HS-5 (cell line): ENCODE measurements around the gene PLSCR3.

Source experiments
- DNase-seq: peaks from one replicate; pipeline ENCODE4 v3.0.0-alpha.2; 2012; ENCODE audit warnings: low read depth

Gene PLSCR3

DNA sequence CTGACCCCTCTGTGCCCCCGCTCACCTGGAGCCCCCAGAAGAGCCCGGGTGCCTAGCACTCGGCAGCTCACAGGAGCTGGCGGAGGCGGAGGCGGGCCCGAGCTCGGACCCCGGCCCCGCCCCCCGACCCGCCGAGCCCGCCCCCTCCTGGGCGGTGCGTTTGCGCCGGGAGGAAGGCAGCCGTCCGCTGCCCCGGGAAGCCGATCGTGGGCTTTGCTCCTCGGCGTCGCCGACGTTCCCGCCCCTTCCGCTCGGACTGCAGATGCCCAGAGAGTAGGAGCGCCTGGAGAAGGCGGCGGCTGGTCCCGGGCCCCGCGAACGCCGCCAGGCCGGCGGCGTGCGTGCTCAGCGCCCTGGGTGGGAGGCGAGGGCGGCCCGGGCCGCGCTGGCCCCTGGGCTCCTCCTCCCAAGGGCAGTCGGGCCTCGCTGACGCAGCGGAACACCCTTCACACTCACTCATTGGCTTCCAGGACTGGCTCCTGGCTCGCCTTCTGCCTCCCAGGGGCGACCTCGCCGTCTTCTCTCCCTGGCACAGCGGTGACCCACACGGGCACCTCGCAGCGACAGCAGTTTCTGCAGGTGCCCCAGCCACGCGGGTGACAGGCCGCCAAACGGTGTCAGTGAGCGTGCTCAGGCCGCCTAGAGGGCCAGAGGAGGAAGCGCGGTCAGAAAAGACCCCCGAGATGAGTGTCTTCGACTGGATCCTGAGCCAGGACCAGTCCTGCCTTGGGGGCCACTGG, at the start of gene PLSCR3:
Gene PLSCR3, minus strand, starts transcription at position 74 of the 740 bp plus-strand sequence. CDS start 415 bp downstream, outside the sequence.
- DNase-seq: peak; percentile 73

DNA sequence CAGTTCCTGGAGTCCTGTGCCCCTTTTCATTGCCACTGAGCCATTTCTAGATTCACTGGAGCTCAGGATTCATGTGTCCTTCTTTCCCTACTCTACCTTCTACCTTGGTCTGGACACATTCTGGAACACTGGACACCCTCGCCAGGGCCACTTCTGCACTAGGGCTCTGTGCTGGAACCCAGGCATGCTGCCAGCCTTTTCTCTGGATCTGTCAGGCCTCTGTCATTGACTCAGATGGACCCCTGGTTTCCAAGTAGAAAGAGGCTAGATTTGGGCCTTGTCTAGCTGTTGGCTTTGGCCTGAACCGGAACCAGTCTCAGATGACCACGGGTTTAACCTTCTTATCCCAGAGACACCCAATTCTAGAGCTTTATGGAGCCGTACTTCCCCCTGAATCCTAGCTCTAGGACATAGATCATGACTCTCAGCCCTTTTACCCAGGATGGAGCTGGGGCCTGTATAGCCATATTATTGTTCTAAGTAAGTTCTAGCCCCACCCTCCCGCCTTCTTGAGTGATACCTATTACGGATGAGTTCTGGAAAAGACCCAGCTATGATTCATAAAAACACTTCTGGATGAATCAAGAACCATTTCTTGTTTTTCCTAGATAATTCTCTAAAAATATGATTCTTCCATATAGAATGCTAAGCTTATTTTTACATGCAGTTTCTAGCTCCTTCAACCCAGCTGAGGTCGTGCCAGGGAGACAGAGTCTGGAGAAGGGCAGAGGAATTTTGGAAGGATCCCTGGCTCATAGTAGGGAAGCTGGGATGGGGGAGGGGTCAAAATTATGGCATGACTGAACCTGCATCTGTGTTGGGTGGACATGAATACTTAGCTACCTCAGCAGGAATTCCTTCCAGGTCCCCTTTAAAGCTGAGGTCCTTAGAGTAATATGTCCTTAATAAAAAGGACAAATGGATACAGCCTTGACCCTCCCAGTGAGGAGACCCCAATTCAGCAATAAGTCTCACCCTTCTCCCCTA, 49.5 kb upstream of the PLSCR3 start:
- DNase-seq: no peak

DNA sequence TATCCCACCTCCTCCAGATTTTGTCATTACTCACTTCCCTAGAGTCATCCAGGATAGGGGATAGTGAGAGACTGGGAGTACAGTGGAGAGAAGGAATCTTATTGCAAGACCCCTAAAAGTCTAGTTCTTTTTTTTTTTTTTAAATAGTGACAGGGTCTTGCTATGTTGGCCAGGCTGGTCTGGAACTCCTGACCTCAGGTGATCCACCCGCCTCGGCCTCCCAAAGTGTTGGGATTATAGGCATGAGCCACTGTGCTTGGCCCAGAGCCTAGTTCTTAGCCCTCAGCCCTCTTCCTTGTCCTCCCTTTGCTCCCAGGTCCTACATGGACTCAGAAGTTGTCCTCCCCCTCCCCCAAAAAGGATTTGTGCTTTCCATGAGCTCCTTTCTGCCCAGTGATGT, 47.8 kb upstream of the PLSCR3 start:
- DNase-seq: no peak

DNA sequence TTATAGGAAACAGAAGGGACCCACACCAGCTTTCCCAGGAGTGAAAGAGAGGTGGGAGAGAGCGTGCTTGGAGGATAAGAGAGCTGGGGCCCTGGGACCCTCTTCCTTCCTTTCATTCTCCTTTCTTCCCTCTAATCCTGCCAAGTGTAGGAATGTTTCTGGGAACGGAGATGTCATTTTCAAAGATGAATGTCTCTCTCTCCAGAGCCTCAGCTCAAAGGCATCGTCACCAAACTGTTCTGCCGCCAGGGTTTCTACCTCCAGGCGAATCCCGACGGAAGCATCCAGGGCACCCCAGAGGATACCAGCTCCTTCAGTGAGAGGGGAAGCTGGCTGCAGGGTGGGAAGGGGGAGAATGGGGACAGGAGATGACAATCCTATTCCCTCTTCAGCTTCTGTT, 46.9 kb upstream of the PLSCR3 start:
- no peak for DNase-seq

DNA sequence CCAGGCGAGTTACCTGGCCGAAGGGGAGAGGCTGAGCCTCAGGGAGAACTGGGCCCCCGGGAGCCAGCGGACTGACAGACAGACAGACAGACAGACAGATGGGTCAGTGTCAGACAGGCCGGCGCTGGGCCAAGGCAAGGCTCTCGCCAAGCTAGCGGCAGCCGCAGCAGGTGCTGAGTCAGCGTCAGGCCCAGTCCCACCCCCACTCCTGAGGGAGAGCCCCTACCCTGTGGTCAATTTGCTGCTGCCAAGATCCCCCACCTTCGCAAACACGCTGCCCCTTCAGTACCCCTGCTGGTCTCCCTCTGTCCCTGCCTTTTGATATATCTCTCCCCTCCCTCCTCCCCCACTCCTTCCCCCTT, 46.5 kb upstream of the PLSCR3 start:
- DNase-seq: no peak

DNA sequence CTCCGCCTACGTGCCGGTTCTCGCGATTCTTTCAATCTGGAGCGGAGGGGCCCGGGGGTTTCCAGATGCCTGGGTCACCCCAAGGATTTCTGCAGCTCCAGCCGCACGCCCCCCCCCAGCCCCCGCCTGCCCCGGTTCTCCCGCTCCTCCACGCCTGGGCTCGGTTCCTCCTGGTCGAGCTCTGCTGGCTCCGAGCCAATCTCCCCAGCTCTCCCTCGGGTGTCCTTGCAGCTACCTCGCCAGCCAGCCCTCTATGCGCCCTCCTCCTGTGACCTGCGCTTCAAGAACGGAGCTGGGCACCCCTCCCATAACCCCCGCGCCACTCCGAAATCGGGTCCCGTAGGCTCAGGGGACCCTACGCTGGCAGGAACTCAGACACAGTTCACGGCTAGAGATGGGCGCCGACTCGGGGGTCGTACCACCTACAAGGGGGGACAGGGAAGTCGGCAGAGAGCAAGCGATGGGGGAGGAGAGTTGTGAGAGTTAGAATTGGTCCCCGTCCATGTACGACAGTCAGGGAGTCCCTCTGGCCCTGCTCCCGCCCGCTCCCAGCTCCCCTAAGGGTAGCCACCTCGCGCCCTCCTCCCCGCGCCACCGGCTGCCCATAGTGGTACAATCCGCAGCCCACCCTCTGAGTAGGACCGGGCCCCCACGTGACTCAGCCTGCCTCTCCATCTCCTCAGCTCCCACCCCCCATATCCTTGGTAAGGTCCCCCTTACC, 45.9 kb upstream of the PLSCR3 start:
- DNase-seq: no peak

DNA sequence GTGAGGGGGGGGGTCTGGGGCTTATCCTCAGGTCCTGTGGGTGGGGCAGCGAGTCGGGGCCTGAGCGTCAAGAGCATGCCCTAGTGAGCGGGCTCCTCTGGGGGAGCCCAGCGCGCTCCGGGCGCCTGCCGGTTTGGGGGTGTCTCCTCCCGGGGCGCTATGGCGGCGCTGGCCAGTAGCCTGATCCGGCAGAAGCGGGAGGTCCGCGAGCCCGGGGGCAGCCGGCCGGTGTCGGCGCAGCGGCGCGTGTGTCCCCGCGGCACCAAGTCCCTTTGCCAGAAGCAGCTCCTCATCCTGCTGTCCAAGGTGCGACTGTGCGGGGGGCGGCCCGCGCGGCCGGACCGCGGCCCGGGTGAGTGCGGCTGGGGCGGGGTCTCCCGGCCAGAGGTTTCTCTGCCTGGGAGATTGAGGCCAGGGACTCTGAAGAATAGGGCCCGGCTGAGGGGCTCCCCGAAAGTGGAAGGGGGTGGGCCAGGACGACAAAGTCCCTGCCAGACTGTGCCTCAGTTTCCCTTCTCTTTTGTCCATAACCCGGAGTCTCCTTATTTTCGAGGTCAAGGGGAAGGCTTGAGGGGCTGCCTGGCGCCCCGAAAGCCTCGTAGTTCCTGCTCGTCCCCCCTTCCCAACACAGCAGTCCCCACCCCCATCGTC, 45.3 kb upstream of the PLSCR3 start, which contains the start of gene FGF11:
Gene FGF11, plus strand, starts transcription at position 51 of the 651 bp plus-strand sequence. Its CDS starts 109 bp downstream, at position 160.
- DNase-seq: no peak

DNA sequence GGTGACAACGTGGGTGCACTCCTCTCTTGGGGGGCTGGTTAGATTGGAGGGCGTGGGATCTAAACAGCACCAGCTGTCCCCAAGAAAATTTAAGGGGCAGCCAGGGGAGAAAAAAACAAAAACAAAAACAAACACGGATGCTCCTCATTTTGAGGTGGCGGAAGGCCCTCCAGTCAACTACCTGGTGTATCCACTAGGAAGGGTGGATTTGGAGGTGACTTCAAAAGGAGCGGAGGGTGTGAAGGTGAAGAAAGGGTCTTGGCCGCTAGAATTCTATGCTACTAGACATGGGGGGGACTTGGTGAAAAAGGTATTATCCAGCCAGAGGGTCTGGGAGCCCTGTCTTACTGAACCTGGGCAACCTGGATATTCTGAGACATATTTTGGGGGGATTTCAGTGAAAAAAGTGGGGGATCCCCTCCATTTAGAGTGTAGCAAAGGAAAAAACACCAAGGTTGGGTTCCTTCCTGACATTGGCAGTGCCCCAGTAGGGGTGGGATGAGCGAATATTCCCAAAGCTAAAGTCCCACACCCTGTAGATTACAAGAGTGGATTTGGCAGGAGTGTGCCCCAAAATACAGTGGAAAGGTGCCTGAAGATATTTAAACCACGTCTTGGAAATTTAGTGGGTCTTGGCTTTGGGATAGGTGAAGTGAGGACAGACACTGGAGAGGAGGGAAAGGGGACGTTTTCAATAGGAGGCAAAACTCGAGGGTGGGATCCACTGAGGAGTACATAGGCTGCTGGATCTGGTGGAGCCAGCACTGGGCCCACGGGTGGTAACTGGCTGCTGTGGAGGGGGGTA, 44.5 kb upstream of the PLSCR3 start:
- DNase-seq: no peak

DNA sequence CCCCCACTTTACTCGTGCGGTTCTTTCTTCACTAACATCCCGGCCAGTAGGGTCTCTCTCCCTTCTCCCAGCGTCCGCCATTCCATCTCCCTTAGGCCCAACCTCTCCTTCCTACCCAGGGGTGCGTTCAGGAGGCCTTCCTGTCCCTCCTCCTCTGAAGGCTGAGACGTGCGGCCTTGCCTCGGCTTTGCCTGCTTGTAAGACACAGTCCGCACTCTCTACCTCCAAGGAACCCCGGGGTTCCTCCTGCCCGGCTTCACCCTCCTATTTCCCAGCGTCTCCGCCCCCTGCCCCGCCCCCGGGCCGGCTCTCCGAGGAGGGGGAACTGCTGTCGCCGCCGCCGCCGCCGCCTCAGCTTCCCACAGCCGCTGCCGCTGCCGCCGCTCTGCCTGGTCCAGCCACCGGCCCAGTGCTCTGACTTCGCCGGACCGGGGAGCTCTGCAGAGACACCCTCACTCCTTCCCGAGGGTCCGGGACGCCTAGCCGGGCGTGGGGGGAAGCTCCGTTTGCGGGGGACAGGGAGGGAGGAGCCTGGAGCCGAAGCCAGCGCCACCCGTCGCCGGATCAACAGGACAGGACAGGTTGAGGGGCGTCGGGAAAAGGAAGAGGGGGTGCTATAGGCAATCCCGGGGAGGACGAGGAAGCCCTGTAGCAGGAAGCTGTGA, 43.8 kb upstream of the PLSCR3 start:
- no peak for DNase-seq

DNA sequence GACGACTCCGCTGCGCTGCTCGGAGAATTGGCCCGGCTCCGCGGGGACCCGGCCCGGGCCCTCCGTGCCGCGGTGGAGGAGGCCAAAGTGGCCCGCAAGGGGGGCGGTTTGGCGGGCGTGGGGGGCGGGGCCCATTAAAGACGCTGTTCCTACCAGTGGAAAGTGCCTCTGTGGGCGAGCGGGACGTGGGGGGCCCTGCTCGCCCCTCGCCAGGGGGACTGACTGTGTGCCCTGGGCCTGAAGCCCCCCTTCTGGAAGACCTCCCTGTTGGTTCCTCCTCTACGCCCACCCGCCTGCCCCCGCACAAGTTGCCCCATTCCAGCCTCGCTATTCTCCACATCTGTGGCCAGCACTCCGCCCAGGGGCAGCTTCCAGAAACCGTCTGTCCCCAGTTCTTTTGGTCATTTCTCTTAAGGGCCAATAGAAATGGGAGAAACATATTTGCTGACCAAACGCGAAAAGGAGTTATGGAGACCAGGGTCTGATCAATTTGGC, 43.1 kb upstream of the PLSCR3 start:
- DNase-seq: no peak

DNA sequence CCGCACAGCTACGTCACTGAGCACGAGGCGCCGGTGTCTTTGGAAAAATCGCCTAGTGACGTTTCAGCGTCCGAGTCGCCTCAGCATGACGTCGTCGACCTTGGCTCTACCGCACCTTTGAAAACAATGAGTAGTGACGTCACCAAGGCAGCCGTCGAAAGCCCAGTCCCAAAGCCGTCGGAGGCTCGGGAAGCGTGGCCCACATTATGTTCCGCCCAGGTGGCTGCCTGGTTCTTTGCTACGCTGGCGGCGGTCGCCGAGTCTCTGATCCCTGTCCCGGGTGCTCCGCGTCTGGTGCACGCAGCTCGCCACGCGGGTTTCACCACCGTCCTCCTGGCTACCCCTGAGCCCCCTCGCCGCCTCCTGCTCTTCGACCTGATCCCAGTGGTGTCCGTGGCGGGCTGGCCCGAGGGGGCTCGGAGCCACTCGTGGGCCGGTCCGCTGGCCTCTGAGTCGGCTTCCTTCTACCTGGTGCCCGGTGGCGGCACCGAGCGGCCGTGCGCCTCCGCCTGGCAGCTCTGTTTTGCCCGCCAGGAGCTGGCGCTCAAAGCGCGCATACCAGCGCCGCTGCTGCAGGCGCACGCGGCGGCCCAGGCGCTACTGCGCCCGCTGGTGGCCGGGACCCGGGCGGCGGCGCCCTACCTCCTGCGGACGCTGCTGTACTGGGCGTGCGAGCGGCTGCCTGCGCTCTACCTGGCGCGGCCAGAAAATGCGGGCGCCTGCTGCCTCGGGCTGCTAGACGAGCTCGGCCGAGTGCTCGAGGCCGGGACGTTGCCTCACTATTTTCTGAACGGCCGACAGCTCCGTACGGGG, 42.4 kb upstream of the PLSCR3 start:
- DNase-seq: no peak

DNA sequence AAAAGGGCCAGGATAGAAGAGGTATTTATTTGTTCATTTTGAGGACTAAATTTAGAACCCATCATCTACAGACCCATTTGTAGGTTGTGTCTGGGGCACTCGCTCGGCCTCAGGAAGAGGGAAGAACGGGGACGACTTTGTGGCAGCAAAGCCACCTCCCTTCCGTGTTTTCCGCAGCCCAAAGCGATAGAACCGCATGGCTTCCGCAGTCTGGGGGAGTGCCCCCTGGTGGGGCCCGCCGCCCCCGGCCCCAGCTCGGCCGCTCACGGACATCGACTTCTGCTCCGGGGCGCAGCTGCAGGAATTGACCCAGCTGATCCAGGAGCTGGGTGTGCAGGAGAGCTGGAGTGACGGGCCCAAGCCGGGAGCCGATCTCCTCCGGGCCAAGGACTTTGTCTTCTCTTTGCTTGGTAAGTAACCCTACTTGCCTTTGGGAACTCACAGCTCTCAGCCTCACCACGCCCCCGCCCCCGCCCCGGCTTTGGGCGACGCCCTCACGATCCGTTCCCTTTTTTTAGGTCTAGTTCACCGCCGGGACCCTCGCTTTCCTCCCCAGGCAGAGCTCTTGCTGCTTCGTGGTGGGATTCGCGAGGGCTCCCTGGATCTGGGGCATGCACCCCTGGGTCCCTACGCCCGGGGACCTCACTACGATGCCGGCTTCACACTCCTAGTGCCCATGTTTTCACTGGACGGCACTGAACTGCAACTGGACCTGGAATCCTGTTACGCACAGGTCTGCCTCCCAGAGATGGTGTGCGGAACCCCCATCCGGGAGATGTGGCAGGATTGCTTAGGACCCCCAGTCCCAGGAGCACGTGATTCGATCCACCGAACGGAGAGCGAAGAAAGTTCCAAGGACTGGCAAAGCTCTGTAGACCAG, 41.6 kb upstream of the PLSCR3 start:
- DNase-seq: no peak

DNA sequence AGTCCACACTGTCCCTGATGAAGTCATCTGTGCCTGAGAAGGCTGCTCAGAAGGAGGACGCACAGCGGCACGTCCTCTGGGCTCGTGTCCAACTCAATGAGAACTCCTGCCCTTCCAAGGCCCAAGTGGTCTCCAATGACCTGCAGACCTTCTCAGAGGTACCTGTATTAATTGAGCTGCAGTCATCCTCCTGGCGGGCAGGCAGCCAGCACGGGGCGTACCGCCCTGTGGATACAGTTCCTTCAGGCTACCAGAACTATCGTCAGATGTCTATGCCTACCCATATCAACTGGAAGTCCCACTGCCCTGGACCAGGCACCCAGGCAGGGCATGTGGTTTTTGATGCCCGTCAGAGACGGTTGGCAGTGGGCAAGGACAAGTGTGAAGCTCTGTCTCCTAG, 38.0 kb upstream of the PLSCR3 start:
- no peak for DNase-seq

DNA sequence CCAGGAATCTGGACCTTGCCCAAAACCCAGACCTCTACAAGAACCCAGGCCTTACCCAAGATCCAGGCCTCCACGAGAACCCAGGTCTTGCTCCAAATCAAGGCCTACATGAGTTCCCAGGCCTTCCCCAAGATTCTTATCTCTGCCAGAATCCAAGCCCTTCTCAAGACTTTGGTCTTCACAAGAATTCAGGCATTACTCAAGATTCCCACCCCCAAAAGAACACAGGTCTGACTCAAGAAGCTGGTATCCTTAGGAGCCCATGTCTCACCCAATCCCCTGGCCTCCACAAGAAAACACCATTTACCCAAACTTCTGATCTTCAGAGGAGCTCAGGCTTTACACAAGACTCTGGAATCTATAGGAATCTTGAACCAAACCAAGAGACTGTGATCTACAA, 36.9 kb upstream of the PLSCR3 start:
- no peak for DNase-seq

DNA sequence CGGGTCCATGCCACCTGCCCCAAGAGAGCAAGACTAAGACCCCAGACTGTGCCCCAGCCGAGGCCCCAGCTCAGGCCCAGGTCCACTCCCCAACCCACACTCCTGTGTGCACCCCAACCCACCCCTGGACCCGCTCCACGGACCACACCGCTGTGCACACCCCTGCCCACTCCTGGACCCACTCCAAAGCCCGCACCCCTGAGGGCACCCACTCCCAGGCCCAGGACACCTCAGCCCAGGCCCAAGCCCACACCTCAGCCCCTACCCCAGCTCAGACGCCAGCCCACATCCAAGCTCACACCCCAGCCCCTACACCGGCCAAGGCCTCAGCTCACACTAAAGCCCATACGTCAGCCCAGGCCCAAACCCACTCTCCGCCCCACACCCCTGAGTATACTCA, 35.4 kb upstream of the PLSCR3 start:
- DNase-seq: no peak

DNA sequence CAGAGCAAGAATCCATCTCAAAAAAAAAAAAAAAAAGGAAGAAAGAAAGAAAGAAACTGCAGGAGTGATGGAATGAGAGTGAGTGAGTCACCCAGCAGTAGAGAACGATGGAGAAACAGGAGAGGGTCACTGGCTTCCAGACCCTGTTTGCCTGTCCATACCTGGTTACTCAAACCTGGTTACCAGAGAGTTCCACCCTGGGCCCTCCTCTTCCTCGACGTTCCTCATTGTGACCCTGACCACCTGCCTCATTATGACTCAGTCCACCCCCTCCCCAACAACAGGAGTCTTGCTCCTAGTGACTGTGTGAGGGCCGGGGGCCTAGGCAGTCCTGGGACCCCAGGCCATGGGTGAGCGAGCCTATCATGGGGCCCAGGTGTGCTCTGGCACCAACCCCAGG, 34.2 kb upstream of the PLSCR3 start, which contains the start of gene SPEM3:
Gene SPEM3, plus strand, starts transcription at position 301 of the 400 bp plus-strand sequence. Its CDS starts 46 bp downstream, at position 347.
- DNase-seq: no peak

DNA sequence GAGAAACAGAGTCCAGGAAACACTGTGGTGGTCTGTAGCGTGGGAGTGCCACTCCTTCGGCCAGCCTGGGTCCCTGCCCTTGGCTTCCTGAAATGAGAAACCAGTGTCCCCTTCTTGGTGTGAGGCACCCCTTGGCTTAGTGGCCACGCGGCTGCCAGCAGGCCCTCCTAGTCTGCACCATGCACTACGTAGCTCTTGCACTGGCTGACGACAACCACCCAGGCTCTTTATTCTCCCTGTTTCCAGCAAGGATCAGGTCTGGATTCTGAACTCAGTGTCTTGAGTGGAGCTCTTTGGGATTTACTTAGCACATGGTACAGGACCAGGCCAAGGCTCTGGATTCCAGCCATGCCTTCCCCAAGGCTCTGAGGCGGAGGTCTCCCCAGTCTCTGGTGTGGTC, 33.2 kb upstream of the PLSCR3 start:
- DNase-seq: no peak

DNA sequence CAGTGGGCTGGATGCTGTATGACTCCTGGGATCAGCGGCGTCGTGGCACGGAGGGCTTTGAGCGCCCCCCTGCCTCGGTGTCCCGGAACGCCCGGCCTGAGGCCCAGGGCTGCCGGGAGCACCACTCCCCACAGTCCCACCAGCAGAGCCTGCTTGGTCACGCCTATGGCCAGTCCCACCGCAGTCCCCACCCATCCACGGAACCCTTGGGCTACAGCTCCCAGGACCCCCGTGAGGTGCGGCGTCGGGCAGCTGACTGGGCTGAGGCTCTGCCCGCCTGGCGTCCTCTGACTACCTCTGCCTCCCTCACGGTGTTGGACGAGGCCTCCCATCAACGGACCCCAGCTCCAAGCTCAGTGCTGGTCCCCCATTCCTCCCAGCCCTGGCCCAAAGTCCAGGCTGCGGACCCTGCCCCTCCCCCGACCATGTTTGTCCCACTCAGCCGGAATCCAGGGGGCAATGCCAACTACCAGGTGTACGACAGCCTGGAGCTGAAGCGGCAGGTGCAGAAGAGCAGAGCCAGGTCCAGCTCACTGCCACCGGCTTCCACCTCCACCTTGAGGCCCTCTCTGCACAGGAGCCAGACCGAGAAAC, 32.7 kb upstream of the PLSCR3 start:
- DNase-seq: no peak
